WTC11 (cell line): ENCODE data around the gene BTLA.

Experiments
- ATF2 ChIP-seq: sonication (generic); formaldehyde crosslinking; IDR thresholded peaks from 2 replicates; pipeline ENCODE4 v1.8.1; 2022; ENCODE audit warnings: low read depth, missing genetic modification reagents, borderline replicate concordance
- ATF3 ChIP-seq: sonication (generic); formaldehyde crosslinking; conservative IDR thresholded peaks from 2 replicates; pipeline ENCODE4 v1.8.1; 2022; ENCODE audit warnings: mild to moderate bottlenecking, missing genetic modification reagents
- CBFB ChIP-seq: sonication (generic); formaldehyde crosslinking; IDR thresholded peaks from 2 replicates; pipeline ENCODE4 v1.8.1; 2022; ENCODE audit warnings: mild to moderate bottlenecking, low read depth, missing genetic modification reagents
- NFE2L1 ChIP-seq: sonication (generic); formaldehyde crosslinking; IDR thresholded peaks from 2 replicates; pipeline ENCODE4 v1.8.1; 2023; ENCODE audit warnings: missing genetic modification reagents
- NR3C1 ChIP-seq: sonication (generic); formaldehyde crosslinking; conservative IDR thresholded peaks from 2 replicates; pipeline ENCODE4 v1.8.1; 2023; ENCODE audit warnings: low read depth, mild to moderate bottlenecking, missing genetic modification reagents
- TP53 ChIP-seq: sonication (generic); formaldehyde crosslinking; IDR thresholded peaks from 2 replicates; pipeline ENCODE4 v1.8.1; 2023; ENCODE audit warnings: mild to moderate bottlenecking, missing genetic modification reagents
- ZNF232 ChIP-seq: sonication (generic); formaldehyde crosslinking; IDR thresholded peaks from 2 replicates; pipeline ENCODE4 v1.8.0; 2022; ENCODE audit warnings: mild to moderate bottlenecking, missing genetic modification reagents
- ZNF512 ChIP-seq: sonication (generic); formaldehyde crosslinking; IDR thresholded peaks from 2 replicates; pipeline ENCODE4 v1.8.1; 2022; ENCODE audit warnings: missing genetic modification reagents, borderline replicate concordance
- TF ChIP-seq, protein P1 (sequence below): fragments of 200-600 bp; IDR thresholded peaks from 2 replicates; pipeline ENCODE4 v1.8.0; 2022; ENCODE audit warnings: antibody characterized with exemption
- TF ChIP-seq, protein P2 (sequence below): sonication (generic); formaldehyde crosslinking; IDR thresholded peaks from 2 replicates; pipeline ENCODE4 v1.8.1; 2022; ENCODE audit warnings: mild to moderate bottlenecking, moderate library complexity, missing genetic modification reagents
- TF ChIP-seq, protein P3 (sequence below): sonication (generic); formaldehyde crosslinking; IDR thresholded peaks from 2 replicates; pipeline ENCODE4 v1.8.1; 2023; ENCODE audit warnings: mild to moderate bottlenecking, missing genetic modification reagents, moderate library complexity
- TF ChIP-seq, protein P4 (sequence below): fragments of 250-450 bp; sonication (Bioruptor Pico); IDR thresholded peaks from 2 replicates; pipeline ENCODE4 v1.9.0; 2021; ENCODE audit warnings: moderate library complexity, mild to moderate bottlenecking, inconsistent platforms, borderline replicate concordance

- TF ChIP-seq ATF3 (CRISPR knock-in tag) (no peak), TP53 (CRISPR knock-in tag) (no peak), CBFB (CRISPR knock-in tag) (no peak), ZNF512 (CRISPR knock-in tag) (no peak), ZNF232 (CRISPR knock-in tag) (no peak), NR3C1 (CRISPR knock-in tag) (no peak), ATF2 (CRISPR knock-in tag) (no peak), NFE2L1 (CRISPR knock-in tag) (no peak)
- TF ChIP-seq, protein P1, sequence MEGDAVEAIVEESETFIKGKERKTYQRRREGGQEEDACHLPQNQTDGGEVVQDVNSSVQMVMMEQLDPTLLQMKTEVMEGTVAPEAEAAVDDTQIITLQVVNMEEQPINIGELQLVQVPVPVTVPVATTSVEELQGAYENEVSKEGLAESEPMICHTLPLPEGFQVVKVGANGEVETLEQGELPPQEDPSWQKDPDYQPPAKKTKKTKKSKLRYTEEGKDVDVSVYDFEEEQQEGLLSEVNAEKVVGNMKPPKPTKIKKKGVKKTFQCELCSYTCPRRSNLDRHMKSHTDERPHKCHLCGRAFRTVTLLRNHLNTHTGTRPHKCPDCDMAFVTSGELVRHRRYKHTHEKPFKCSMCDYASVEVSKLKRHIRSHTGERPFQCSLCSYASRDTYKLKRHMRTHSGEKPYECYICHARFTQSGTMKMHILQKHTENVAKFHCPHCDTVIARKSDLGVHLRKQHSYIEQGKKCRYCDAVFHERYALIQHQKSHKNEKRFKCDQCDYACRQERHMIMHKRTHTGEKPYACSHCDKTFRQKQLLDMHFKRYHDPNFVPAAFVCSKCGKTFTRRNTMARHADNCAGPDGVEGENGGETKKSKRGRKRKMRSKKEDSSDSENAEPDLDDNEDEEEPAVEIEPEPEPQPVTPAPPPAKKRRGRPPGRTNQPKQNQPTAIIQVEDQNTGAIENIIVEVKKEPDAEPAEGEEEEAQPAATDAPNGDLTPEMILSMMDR, result no peak
- TF ChIP-seq, protein P2, sequence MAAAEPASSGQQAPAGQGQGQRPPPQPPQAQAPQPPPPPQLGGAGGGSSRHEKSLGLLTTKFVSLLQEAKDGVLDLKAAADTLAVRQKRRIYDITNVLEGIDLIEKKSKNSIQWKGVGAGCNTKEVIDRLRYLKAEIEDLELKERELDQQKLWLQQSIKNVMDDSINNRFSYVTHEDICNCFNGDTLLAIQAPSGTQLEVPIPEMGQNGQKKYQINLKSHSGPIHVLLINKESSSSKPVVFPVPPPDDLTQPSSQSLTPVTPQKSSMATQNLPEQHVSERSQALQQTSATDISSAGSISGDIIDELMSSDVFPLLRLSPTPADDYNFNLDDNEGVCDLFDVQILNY, result no peak
- TF ChIP-seq, protein P3, sequence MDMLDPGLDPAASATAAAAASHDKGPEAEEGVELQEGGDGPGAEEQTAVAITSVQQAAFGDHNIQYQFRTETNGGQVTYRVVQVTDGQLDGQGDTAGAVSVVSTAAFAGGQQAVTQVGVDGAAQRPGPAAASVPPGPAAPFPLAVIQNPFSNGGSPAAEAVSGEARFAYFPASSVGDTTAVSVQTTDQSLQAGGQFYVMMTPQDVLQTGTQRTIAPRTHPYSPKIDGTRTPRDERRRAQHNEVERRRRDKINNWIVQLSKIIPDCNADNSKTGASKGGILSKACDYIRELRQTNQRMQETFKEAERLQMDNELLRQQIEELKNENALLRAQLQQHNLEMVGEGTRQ, result no peak
- TF ChIP-seq, protein P4, sequence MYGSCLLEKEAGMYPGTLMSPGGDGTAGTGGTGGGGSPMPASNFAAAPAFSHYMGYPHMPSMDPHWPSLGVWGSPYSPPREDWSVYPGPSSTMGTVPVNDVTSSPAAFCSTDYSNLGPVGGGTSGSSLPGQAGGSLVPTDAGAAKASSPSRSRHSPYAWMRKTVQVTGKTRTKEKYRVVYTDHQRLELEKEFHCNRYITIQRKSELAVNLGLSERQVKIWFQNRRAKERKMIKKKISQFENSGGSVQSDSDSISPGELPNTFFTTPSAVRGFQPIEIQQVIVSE, result no peak
Observed at GRCh38 chr3:112505907-112506306, 6.6 kb upstream of the BTLA start.
